Mesenchymal stem cell (in vitro differentiated cells and primary cell): ENCODE data around the gene ADAM12.
A peak's percentile ranks its signal among the peaks of the same experiment; 100 is the strongest.

Experiments
- DNase-seq: peaks from one replicate; pipeline ENCODE4 v3.0.0-alpha.2; 2013
- H2AFZ ChIP-seq: one replicate; pipeline ENCODE4 v1.6.1; 2013; ENCODE audit warnings: low read depth, mild to moderate bottlenecking, control low read depth, inconsistent platforms, low read length, moderate library complexity
- H2AK5ac ChIP-seq: 2 replicates; pipeline ENCODE4 v1.6.1; 2013; ENCODE audit warnings: low read length, moderate library complexity, mild to moderate bottlenecking, inconsistent platforms; ENCODE audit not compliant: severe bottlenecking
- H2BK120ac ChIP-seq: one replicate; pipeline ENCODE4 v1.6.1; 2013; ENCODE audit warnings: low read depth, mild to moderate bottlenecking, inconsistent platforms, low read length, moderate library complexity
- H2BK12ac ChIP-seq, 2 experiments: one replicate each; pipeline ENCODE4 v1.6.1; 2013; ENCODE audit warnings: inconsistent platforms in 2 of 2, low read length in 2 of 2, mild to moderate bottlenecking in 2 of 2, moderate library complexity in 2 of 2, control low read depth in 1 of 2
- H2BK15ac ChIP-seq: one replicate; pipeline ENCODE4 v1.6.1; 2013; ENCODE audit warnings: mild to moderate bottlenecking, low read depth, inconsistent platforms; ENCODE audit not compliant: poor library complexity, severe bottlenecking
- H2BK5ac ChIP-seq: 2 replicates; pipeline ENCODE4 v1.6.1; 2013; ENCODE audit warnings: low read depth, mild to moderate bottlenecking, low read length, control low read depth, inconsistent platforms; ENCODE audit not compliant: poor library complexity, severe bottlenecking
- H3K14ac ChIP-seq, 2 experiments: one replicate each; pipeline ENCODE4 v1.6.1; 2013; ENCODE audit warnings: inconsistent platforms in 2 of 2, low read length in 2 of 2, control low read depth in 1 of 2, mild to moderate bottlenecking in 1 of 2, moderate library complexity in 1 of 2
- H3K18ac ChIP-seq, 2 experiments: one replicate each; pipeline ENCODE4 v1.6.1; 2013; ENCODE audit warnings: inconsistent platforms in 2 of 2, low read length in 2 of 2, control low read depth in 1 of 2, low read depth in 1 of 2, mild to moderate bottlenecking in 1 of 2
- H3K23ac ChIP-seq, 2 experiments: one replicate each; pipeline ENCODE4 v1.6.1; 2013; ENCODE audit warnings: inconsistent platforms in 2 of 2, low read length in 2 of 2, mild to moderate bottlenecking in 2 of 2, moderate library complexity in 2 of 2, control low read depth in 1 of 2
- H3K27ac ChIP-seq: 2 replicates; pipeline ENCODE4 v1.5.1; 2013; ENCODE audit warnings: mild to moderate bottlenecking, moderate library complexity, low read length, control low read depth, inconsistent platforms; ENCODE audit not compliant: poor library complexity, severe bottlenecking
- H3K27me3 ChIP-seq, 2 experiments: 2 replicates each; pipeline versions ENCODE4 v1.6.1 to v1.7.0; 2013; ENCODE audit warnings: low read length in 2 of 2, mild to moderate bottlenecking in 2 of 2, moderate library complexity in 2 of 2, control low read depth in 1 of 2, inconsistent platforms in 1 of 2; ENCODE audit not compliant: control insufficient read depth in 1 of 2, insufficient read depth in 1 of 2
- H3K36me3 ChIP-seq, 2 experiments: 2 replicates each; pipeline versions ENCODE4 v1.6.1 to v1.7.0; 2013; ENCODE audit warnings: low read length in 2 of 2, control low read depth in 1 of 2, inconsistent platforms in 1 of 2, low read depth in 1 of 2, mild to moderate bottlenecking in 1 of 2; ENCODE audit not compliant: insufficient read depth in 2 of 2, control insufficient read depth in 1 of 2
- H3K4ac ChIP-seq, 2 experiments: one replicate each; pipeline ENCODE4 v1.6.1; 2013; ENCODE audit warnings: inconsistent platforms in 2 of 2, low read length in 2 of 2, mild to moderate bottlenecking in 2 of 2, moderate library complexity in 2 of 2, control low read depth in 1 of 2, low read depth in 1 of 2
- H3K4me1 ChIP-seq: 2 replicates; pipeline ENCODE4 v1.6.1; 2013; ENCODE audit warnings: low read depth, low read length, control low read depth; ENCODE audit not compliant: control insufficient read depth, insufficient read depth
- H3K4me2 ChIP-seq: 2 replicates; pipeline ENCODE4 v1.6.1; 2013; ENCODE audit warnings: low read length, mild to moderate bottlenecking, inconsistent platforms; ENCODE audit not compliant: poor library complexity, severe bottlenecking
- H3K4me3 ChIP-seq, 2 experiments: 2 replicates each; pipeline versions ENCODE4 v1.5.1 to v1.7.0; 2013; ENCODE audit warnings: low read length in 2 of 2, mild to moderate bottlenecking in 2 of 2, control low read depth in 1 of 2, low read depth in 1 of 2; ENCODE audit not compliant: insufficient read depth in 1 of 2
- H3K79me1 ChIP-seq: replicated peaks from 2 replicates; pipeline ENCODE4 v1.6.1; 2013; ENCODE audit warnings: mild to moderate bottlenecking, control low read depth, low read length, inconsistent platforms; ENCODE audit not compliant: poor library complexity, severe bottlenecking
- H3K9ac ChIP-seq: 2 replicates; pipeline ENCODE4 v1.7.0; 2013; ENCODE audit warnings: mild to moderate bottlenecking, low read length, moderate library complexity
- H3K9me3 ChIP-seq: 2 replicates; pipeline ENCODE4 v1.7.0; 2013; ENCODE audit warnings: mild to moderate bottlenecking, low read length; ENCODE audit not compliant: control insufficient read depth
- H4K8ac ChIP-seq: one replicate; pipeline ENCODE4 v1.6.1; 2013; ENCODE audit warnings: inconsistent platforms, mild to moderate bottlenecking, low read length, moderate library complexity
- H4K91ac ChIP-seq: one replicate; pipeline ENCODE4 v1.6.1; 2013; ENCODE audit warnings: mild to moderate bottlenecking, low read length, inconsistent platforms
- WGBS: methylation state at CpG from one replicate; pipeline ENCODE4 v1.1.7; 2013; ENCODE audit warnings: mixed read lengths; 5-methylcytosine and 5-hydroxymethylcytosine counted together

Gene ADAM12

GRCh38 chr10:126433351-126433750 is 45.1 kb upstream of the ADAM12 start:
- Histone ChIP-seq H2BK120ac (no peak overlapping the region), H3K23ac (no peak overlapping the region), H2BK15ac (peak overlapping the region; percentile 12), H3K36me3 (no peaks in the 10 kb centered on the region), H3K4ac (no peak overlapping the region), H3K27ac (no peak overlapping the region), H3K18ac (no peak overlapping the region), H3K4me1 (peaks cover 3% of the 10 kb centered on the region), H3K4me2 (no peak overlapping the region), H4K8ac (no peak overlapping the region), H3K14ac (no peak overlapping the region), H3K4me3 (no peak overlapping the region), H3K27me3 (no peaks in the 10 kb centered on the region), H2AFZ (no peak overlapping the region), H2BK12ac (no peak overlapping the region), H2BK5ac (no peak overlapping the region), H4K91ac (no peak overlapping the region), H3K9me3 (no peaks in the 10 kb centered on the region), H3K9ac (no peak overlapping the region), H3K79me1 (no peaks in the 10 kb centered on the region), H2AK5ac (no peak overlapping the region)
- WGBS: 79% methylated on average over 4 of the region's 5 CpGs
- peak; percentile 38 for DNase-seq

- Histone ChIP-seq H2AK5ac (no peak overlapping the region), H4K91ac (no peak overlapping the region), H3K36me3 (no peaks in the 10 kb centered on the region), H2BK5ac (no peak overlapping the region), H2BK12ac (no peak overlapping the region), H3K4ac (no peak overlapping the region), H2BK15ac (no peak overlapping the region), H3K9me3 (no peaks in the 10 kb centered on the region), H4K8ac (no peak overlapping the region), H2BK120ac (no peak overlapping the region), H3K4me2 (no peak overlapping the region), H3K14ac (no peak overlapping the region), H2AFZ (no peak overlapping the region), H3K4me3 (no peak overlapping the region), H3K18ac (no peak overlapping the region), H3K79me1 (no peaks in the 10 kb centered on the region), H3K27ac (no peak overlapping the region), H3K4me1 (peaks cover 3% of the 10 kb centered on the region), H3K27me3 (no peaks in the 10 kb centered on the region), H3K9ac (no peak overlapping the region), H3K23ac (no peak overlapping the region)
- DNase-seq: no peak
- 89% methylated on average over 5 of the region's 7 CpGs for WGBS
These were observed 44.2 kb upstream of the ADAM12 start for GRCh38 chr10:126432507-126432906.

GRCh38 chr10:126431816-126432215 is 43.5 kb upstream of the ADAM12 start:
- no peak overlapping the region for H3K9ac ChIP-seq
- no peaks in the 10 kb centered on the region for H3K27me3 ChIP-seq
- no peak for DNase-seq
- no peak overlapping the region for H2AK5ac ChIP-seq
- H3K36me3 ChIP-seq: peaks cover 0 to 2% of the 10 kb centered on the region in 2 experiments
- WGBS: 97% methylated on average over 2 of the region's 2 CpGs
- no peak overlapping the region for H4K8ac ChIP-seq
- H3K4me3 ChIP-seq: no peak overlapping the region
- no peak overlapping the region for H3K18ac ChIP-seq
- H4K91ac ChIP-seq: no peak overlapping the region
- H2BK12ac ChIP-seq: no peak overlapping the region
- H3K4me2 ChIP-seq: no peak overlapping the region
- H3K14ac ChIP-seq: no peak overlapping the region
- H3K4me1 ChIP-seq: peaks cover 3% of the 10 kb centered on the region
- H3K79me1 ChIP-seq: no peaks in the 10 kb centered on the region
- H3K4ac ChIP-seq: no peak overlapping the region
- no peak overlapping the region for H3K23ac ChIP-seq
- no peak overlapping the region for H2BK15ac ChIP-seq
- H2BK5ac ChIP-seq: no peak overlapping the region
- H2BK120ac ChIP-seq: no peak overlapping the region
- H2AFZ ChIP-seq: no peak overlapping the region
- H3K27ac ChIP-seq: no peak overlapping the region
- no peaks in the 10 kb centered on the region for H3K9me3 ChIP-seq

GRCh38 chr10:126430512-126430911 is 42.2 kb upstream of the ADAM12 start:
- Histone ChIP-seq H3K4ac (no peak overlapping the region), H4K91ac (no peak overlapping the region), H3K18ac (no peak overlapping the region), H3K4me3 (no peak overlapping the region), H3K79me1 (no peaks in the 10 kb centered on the region), H2BK120ac (no peak overlapping the region), H3K9ac (no peak overlapping the region), H2AK5ac (no peak overlapping the region), H2BK15ac (no peak overlapping the region), H2BK5ac (no peak overlapping the region), H3K4me1 (peaks cover 5% of the 10 kb centered on the region), H3K4me2 (no peak overlapping the region), H3K27ac (no peak overlapping the region), H4K8ac (no peak overlapping the region), H3K23ac (no peak overlapping the region), H3K9me3 (no peaks in the 10 kb centered on the region), H3K27me3 (no peaks in the 10 kb centered on the region), H3K14ac (no peak overlapping the region), H2AFZ (no peak overlapping the region), H2BK12ac (no peak overlapping the region), H3K36me3 (peaks cover 0 to 5% of the 10 kb centered on the region in 2 experiments)
- 97% methylated on average over 2 of the region's 2 CpGs for WGBS
- DNase-seq: no peak
